ENCODE measurements around the gene MAGI2.

DNA sequence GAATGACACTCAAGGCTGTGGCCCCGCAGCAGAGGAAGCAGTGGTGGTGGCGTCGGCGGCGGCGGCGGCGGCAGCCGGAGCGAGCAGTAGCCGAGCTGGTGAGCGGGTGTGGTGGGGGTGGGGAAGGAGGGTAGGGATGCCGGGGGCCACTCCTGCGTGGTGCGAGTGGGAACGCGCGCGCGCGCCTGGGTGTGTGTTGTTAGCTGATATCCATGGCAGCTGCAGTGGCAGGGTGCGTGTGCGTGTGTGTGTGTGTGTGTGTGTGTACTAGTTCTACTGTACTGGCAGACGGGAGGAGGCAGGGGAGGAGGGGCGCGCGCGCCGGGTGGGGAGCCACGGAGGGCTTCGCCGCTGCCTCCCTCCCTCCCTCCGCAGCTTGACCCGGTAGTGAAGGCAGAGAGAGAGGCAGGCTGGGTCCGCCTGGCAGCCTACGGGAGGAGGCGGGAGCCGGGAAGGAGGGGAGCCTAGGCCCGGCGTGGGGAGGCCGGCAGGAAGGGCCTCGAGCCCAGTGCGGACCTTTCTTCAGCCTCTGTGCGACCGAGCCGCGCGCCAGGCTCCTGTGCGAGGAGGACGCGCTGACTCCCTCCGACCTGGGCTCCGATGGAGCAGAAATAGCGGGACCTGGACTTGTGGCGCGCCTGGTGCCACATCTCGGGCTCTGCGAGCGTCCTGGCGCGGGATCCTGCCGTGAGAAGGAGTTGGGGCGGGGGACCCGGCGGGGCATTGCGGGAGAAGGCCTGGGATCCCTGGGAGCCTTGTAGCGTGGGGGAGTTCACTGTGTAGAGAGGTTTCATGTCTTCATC lies at the start of gene MAGI2:
- TF ChIP-seq, protein P1, sequence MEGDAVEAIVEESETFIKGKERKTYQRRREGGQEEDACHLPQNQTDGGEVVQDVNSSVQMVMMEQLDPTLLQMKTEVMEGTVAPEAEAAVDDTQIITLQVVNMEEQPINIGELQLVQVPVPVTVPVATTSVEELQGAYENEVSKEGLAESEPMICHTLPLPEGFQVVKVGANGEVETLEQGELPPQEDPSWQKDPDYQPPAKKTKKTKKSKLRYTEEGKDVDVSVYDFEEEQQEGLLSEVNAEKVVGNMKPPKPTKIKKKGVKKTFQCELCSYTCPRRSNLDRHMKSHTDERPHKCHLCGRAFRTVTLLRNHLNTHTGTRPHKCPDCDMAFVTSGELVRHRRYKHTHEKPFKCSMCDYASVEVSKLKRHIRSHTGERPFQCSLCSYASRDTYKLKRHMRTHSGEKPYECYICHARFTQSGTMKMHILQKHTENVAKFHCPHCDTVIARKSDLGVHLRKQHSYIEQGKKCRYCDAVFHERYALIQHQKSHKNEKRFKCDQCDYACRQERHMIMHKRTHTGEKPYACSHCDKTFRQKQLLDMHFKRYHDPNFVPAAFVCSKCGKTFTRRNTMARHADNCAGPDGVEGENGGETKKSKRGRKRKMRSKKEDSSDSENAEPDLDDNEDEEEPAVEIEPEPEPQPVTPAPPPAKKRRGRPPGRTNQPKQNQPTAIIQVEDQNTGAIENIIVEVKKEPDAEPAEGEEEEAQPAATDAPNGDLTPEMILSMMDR (IDR thresholded peaks at IDR 0.05; ENCODE audit: insufficient read depth, low read depth, low read length): no peak
- no peak for TF ChIP-seq EZH2 (IDR thresholded peaks at IDR 0.05; ENCODE audit: insufficient read depth, low read length)

All from astrocyte (in vitro differentiated cells and primary cell).